ENCODE measurements around the gene SHLD1.
"Not testable (repeated sequence)": the region's sequence is repeated elsewhere in the genome, so short reads cannot be mapped to it uniquely, and the experiment has no call there.

Gene SHLD1

DNA sequence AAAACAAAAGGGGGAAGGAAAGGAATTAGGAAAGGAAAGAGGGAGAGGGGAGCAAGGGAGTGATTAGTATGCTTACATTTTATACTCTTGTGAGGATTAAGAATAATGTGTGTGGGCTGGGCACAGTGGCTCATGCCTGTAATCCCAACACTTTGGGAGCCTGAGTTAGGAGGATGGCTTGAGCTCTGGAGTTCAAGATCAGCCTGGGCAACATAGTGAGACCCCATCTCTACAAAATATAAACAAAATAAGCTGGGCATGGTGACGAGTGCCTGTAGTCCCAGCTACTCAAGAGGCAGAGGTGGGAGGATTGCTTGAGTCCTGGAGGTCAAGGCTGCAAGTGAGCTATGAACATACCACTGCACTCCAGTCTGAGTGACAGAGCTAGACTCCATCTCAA, 47.0 kb downstream of the SHLD1 start:
- no peak overlapping the region for H2BK120ac ChIP-seq (ENCODE audit: low read depth, low read length)
- H2BK12ac ChIP-seq (ENCODE audit: low read length) = no peak overlapping the region
- no peak overlapping the region for H3K27ac ChIP-seq (replicated peaks; ENCODE audit: low read length)
- no peak overlapping the region for H3K4me2 ChIP-seq (ENCODE audit: insufficient read depth, low read length, poor library complexity, severe bottlenecking)
- no peak overlapping the region for H3K23ac ChIP-seq (ENCODE audit: low read depth, low read length, poor library complexity)
- no peak overlapping the region for H2BK15ac ChIP-seq (ENCODE audit: low read length)
- no peak for DNase-seq (ENCODE audit: low spot score)
- H2AK5ac ChIP-seq (ENCODE audit: low read depth, low read length) = no peak overlapping the region
- no peak overlapping the region for H4K91ac ChIP-seq (ENCODE audit: low read depth, low read length, poor library complexity)
- no peaks in the 10 kb centered on the region for H3K79me1 ChIP-seq (ENCODE audit: low read depth, low read length)
- no peaks in the 10 kb centered on the region for H3K27me3 ChIP-seq (ENCODE audit: control insufficient read depth in 3 of 3, insufficient read depth in 3 of 3, low read depth in 1 of 3, low read length in 3 of 3)
- H3K4ac ChIP-seq (ENCODE audit: low read length) = no peak overlapping the region
- no peak overlapping the region for H3K14ac ChIP-seq (ENCODE audit: low read length)
- no peak overlapping the region for H2BK5ac ChIP-seq (ENCODE audit: low read length)
- no peak overlapping the region for H4K8ac ChIP-seq (ENCODE audit: low read depth, low read length)
- no peaks in the 10 kb centered on the region for H3K9me3 ChIP-seq (replicated peaks in 1 of 2; ENCODE audit: control insufficient read depth in 2 of 2, insufficient read depth in 1 of 2, low read depth in 1 of 2, low read length in 2 of 2)
- no peak overlapping the region for H3K18ac ChIP-seq (ENCODE audit: low read length)
- H3K4me3 ChIP-seq (ENCODE audit: low read length in 2 of 2) = no peak overlapping the region
- H3K36me3 ChIP-seq (replicated peaks in 1 of 2; ENCODE audit: control insufficient read depth in 2 of 2, insufficient read depth in 2 of 2, low read length in 2 of 2) = no peaks in the 10 kb centered on the region
- no peak overlapping the region for H2AFZ ChIP-seq (ENCODE audit: low read length)
- no CpG with 5 or more reads among the region's 1 CpG for WGBS, 2 donors (ENCODE audit: extremely low coverage in 2 of 2, insufficient read length in 2 of 2, insufficient replicate concordance in 1 of 2)
- H3K9ac ChIP-seq (ENCODE audit: low read depth, low read length, poor library complexity) = no peak overlapping the region
- no peaks in the 10 kb centered on the region for H3K4me1 ChIP-seq (ENCODE audit: control insufficient read depth in 2 of 2, insufficient read depth in 1 of 2, low read depth in 1 of 2, low read length in 2 of 2)

DNA sequence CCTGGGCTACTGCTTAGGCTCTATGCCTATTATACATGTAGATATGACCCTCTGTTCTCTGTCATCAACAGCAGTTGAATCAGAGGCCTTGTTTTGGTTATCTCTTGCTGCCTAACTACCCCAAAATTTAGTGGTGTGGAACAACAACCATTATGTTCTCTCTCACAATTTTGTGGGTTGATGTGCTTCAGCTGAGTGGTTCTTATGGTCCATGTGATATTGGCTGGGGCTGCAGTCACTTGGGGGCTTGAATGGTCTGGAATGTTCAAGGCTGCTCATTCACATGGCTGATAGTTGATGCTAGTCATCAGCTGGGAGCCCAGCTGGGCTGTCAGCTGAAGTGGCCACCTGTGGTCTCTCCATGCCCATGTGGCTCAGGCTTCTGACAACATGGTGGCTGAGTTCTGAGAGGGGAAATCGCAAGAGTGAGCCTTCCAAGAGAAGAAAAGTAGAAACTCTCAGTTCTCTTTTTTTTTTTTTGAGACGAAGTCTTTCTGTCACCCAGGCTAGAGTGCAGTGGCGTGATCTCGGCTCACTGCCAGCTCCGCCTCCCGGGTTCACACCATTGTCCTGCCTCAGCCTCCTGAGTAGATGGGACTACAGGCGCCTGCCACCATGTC, 47.8 kb downstream of the SHLD1 start:
- Histone ChIP-seq H3K4me2 (ENCODE audit: insufficient read depth, low read length, poor library complexity, severe bottlenecking) (no peak overlapping the region), H3K14ac (ENCODE audit: low read length) (no peak overlapping the region), H2BK120ac (ENCODE audit: low read depth, low read length) (no peak overlapping the region), H4K91ac (ENCODE audit: low read depth, low read length, poor library complexity) (no peak overlapping the region), H2AK5ac (ENCODE audit: low read depth, low read length) (no peak overlapping the region), H2AFZ (ENCODE audit: low read length) (no peak overlapping the region), H3K4ac (ENCODE audit: low read length) (no peak overlapping the region), H3K4me3 (ENCODE audit: low read length in 2 of 2) (no peak overlapping the region), H3K9me3 (replicated peaks in 1 of 2; ENCODE audit: control insufficient read depth in 2 of 2, insufficient read depth in 1 of 2, low read depth in 1 of 2, low read length in 2 of 2) (no peaks in the 10 kb centered on the region), H3K27ac (replicated peaks; ENCODE audit: low read length) (no peak overlapping the region), H3K18ac (ENCODE audit: low read length) (no peak overlapping the region), H2BK15ac (ENCODE audit: low read length) (no peak overlapping the region), H4K8ac (ENCODE audit: low read depth, low read length) (no peak overlapping the region), H3K36me3 (replicated peaks in 1 of 2; ENCODE audit: control insufficient read depth in 2 of 2, insufficient read depth in 2 of 2, low read length in 2 of 2) (no peaks in the 10 kb centered on the region), H3K9ac (ENCODE audit: low read depth, low read length, poor library complexity) (no peak overlapping the region), H2BK5ac (ENCODE audit: low read length) (no peak overlapping the region), H2BK12ac (ENCODE audit: low read length) (no peak overlapping the region), H3K27me3 (ENCODE audit: control insufficient read depth in 3 of 3, insufficient read depth in 3 of 3, low read depth in 1 of 3, low read length in 3 of 3) (no peaks in the 10 kb centered on the region), H3K79me1 (ENCODE audit: low read depth, low read length) (no peaks in the 10 kb centered on the region), H3K23ac (ENCODE audit: low read depth, low read length, poor library complexity) (no peak overlapping the region), H3K4me1 (ENCODE audit: control insufficient read depth in 2 of 2, insufficient read depth in 1 of 2, low read depth in 1 of 2, low read length in 2 of 2) (no peaks in the 10 kb centered on the region)
- WGBS, 2 donors (ENCODE audit: extremely low coverage in 2 of 2, insufficient read length in 2 of 2, insufficient replicate concordance in 1 of 2) = no CpG with 5 or more reads among the region's 7 CpGs
- DNase-seq (ENCODE audit: low spot score) = no peak

DNA sequence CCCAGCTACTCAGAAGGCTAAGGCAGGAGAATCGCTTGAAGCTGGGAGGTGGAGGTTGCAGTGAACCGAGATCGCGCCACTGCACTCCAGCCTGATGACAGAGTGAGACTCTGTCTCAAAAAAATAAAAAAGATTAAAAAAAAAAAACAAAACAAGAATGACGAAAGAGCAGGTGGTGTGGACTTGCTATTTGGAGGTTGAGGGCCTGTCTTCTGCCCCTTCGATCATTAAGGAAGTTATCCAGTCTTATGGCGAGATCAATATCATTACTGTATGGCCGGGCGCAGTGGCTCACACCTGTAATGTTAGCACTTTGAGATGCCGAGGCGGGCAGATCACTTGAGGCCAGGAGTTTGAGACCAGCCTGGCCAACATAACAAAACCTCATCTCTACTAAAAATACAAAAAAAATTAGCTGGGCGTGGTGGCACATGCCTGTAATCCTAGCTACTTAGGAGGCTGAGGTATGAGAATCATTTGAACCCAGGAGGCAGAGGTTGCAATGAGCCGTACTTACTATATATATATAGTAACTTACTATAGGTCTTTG, 53.6 kb downstream of the SHLD1 start:
- no CpG with 5 or more reads among the region's 13 CpGs for WGBS, 2 donors (ENCODE audit: extremely low coverage in 2 of 2, insufficient read length in 2 of 2, insufficient replicate concordance in 1 of 2)
- not testable (repeated sequence) for H3K27ac ChIP-seq (replicated peaks; ENCODE audit: low read length); H3K4me1 ChIP-seq (ENCODE audit: control insufficient read depth in 2 of 2, insufficient read depth in 1 of 2, low read depth in 1 of 2, low read length in 2 of 2); DNase-seq (ENCODE audit: low spot score); H3K27me3 ChIP-seq (ENCODE audit: control insufficient read depth in 3 of 3, insufficient read depth in 3 of 3, low read depth in 1 of 3, low read length in 3 of 3); H2BK120ac ChIP-seq (ENCODE audit: low read depth, low read length); H3K4me3 ChIP-seq (ENCODE audit: low read length in 2 of 2); H2BK5ac ChIP-seq (ENCODE audit: low read length); H4K8ac ChIP-seq (ENCODE audit: low read depth, low read length); H3K4ac ChIP-seq (ENCODE audit: low read length); H3K9ac ChIP-seq (ENCODE audit: low read depth, low read length, poor library complexity); H3K9me3 ChIP-seq (replicated peaks in 1 of 2; ENCODE audit: control insufficient read depth in 2 of 2, insufficient read depth in 1 of 2, low read depth in 1 of 2, low read length in 2 of 2); H2BK12ac ChIP-seq (ENCODE audit: low read length); H2BK15ac ChIP-seq (ENCODE audit: low read length); H3K4me2 ChIP-seq (ENCODE audit: insufficient read depth, low read length, poor library complexity, severe bottlenecking); H2AFZ ChIP-seq (ENCODE audit: low read length); H3K14ac ChIP-seq (ENCODE audit: low read length); H3K23ac ChIP-seq (ENCODE audit: low read depth, low read length, poor library complexity); H3K18ac ChIP-seq (ENCODE audit: low read length); H3K36me3 ChIP-seq (replicated peaks in 1 of 2; ENCODE audit: control insufficient read depth in 2 of 2, insufficient read depth in 2 of 2, low read length in 2 of 2); H3K79me1 ChIP-seq (ENCODE audit: low read depth, low read length); H2AK5ac ChIP-seq (ENCODE audit: low read depth, low read length); H4K91ac ChIP-seq (ENCODE audit: low read depth, low read length, poor library complexity)

DNA sequence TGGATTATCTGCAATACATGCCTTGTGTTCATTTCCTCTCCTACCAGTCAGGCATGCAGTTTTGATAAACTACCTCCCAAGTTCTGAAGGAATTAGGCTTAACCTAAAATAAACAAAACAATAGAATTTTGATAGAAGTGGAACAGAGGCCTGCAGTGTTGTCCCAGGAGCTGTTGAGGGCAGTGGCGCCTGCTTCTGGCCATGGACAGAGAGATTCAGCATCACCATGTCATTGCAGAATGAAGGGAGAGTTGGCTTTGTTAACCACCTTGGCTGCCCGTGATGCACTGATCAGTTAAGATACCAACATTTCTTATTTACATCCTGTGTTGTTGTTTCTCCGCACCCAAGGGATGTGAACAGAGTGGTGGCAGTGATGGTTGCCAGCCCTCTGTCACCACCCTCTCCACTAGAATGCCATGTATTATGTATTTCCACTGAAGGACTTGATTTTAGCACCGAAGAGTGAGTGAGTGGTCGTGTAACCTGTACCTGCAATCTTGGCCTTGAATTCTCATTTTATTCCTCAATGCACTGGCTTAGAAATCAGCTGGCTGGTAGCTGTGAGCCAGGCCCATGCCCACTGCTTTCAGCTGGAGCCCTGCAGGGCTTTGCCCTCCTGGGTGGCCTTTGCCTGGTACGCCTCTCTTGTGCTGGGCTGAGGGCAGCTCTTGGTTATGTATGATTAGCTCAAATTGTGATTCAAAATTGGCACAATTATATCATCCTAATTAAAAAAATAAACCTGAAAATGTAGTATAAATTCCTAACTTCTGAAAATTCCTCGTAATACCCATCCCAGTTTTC, 56.5 kb downstream of the SHLD1 start:
- Histone ChIP-seq H3K27me3 (ENCODE audit: control insufficient read depth in 3 of 3, insufficient read depth in 3 of 3, low read depth in 1 of 3, low read length in 3 of 3) (no peaks in the 10 kb centered on the region), H3K4me3 (ENCODE audit: low read length in 2 of 2) (no peak overlapping the region), H3K79me1 (ENCODE audit: low read depth, low read length) (no peaks in the 10 kb centered on the region), H3K4me1 (ENCODE audit: control insufficient read depth in 2 of 2, insufficient read depth in 1 of 2, low read depth in 1 of 2, low read length in 2 of 2) (peaks cover 0 to 2% of the 10 kb centered on the region in 2 donors), H3K23ac (ENCODE audit: low read depth, low read length, poor library complexity) (no peak overlapping the region), H3K36me3 (replicated peaks in 1 of 2; ENCODE audit: control insufficient read depth in 2 of 2, insufficient read depth in 2 of 2, low read length in 2 of 2) (no peaks in the 10 kb centered on the region), H4K91ac (ENCODE audit: low read depth, low read length, poor library complexity) (no peak overlapping the region), H2AK5ac (ENCODE audit: low read depth, low read length) (no peak overlapping the region), H3K14ac (ENCODE audit: low read length) (no peak overlapping the region), H3K27ac (replicated peaks; ENCODE audit: low read length) (no peak overlapping the region), H2BK15ac (ENCODE audit: low read length) (no peak overlapping the region), H3K9ac (ENCODE audit: low read depth, low read length, poor library complexity) (no peak overlapping the region), H2AFZ (ENCODE audit: low read length) (no peak overlapping the region), H2BK12ac (ENCODE audit: low read length) (no peak overlapping the region), H3K4ac (ENCODE audit: low read length) (no peak overlapping the region), H2BK5ac (ENCODE audit: low read length) (no peak overlapping the region), H3K9me3 (replicated peaks in 1 of 2; ENCODE audit: control insufficient read depth in 2 of 2, insufficient read depth in 1 of 2, low read depth in 1 of 2, low read length in 2 of 2) (no peaks in the 10 kb centered on the region), H3K18ac (ENCODE audit: low read length) (no peak overlapping the region), H4K8ac (ENCODE audit: low read depth, low read length) (no peak overlapping the region), H3K4me2 (ENCODE audit: insufficient read depth, low read length, poor library complexity, severe bottlenecking) (no peak overlapping the region), H2BK120ac (ENCODE audit: low read depth, low read length) (no peak overlapping the region)
- no CpG with 5 or more reads among the region's 7 CpGs for WGBS, 2 donors (ENCODE audit: extremely low coverage in 2 of 2, insufficient read length in 2 of 2, insufficient replicate concordance in 1 of 2)
- no peak for DNase-seq (ENCODE audit: low spot score)

Measured in neuronal stem cell (in vitro differentiated cells).